H9 (cell line): ENCODE results near the gene PNMA6F. TPM values are rescaled to one million over a fixed set of nuclear protein-coding genes. Genes with fewer than 3 reads are reported as not detected.

ENCODE experiments used
- DNase-seq: peaks from one replicate; pipeline ENCODE4 v3.0.0-alpha.2; 2017
- H2AFZ ChIP-seq: one replicate; pipeline ENCODE4 v1.6.1; 2013; ENCODE audit warnings: mild to moderate bottlenecking, low read length, control low read depth, moderate library complexity
- H2AK5ac ChIP-seq: 2 replicates; pipeline ENCODE4 v1.6.1; 2013; ENCODE audit warnings: low read length, control low read depth, mixed read lengths; ENCODE audit not compliant: insufficient read length
- H2BK120ac ChIP-seq: one replicate; pipeline ENCODE4 v1.6.1; 2013; ENCODE audit warnings: low read depth, mild to moderate bottlenecking, low read length, control low read depth, inconsistent platforms; ENCODE audit not compliant: poor library complexity, severe bottlenecking
- H2BK12ac ChIP-seq: 2 replicates; pipeline ENCODE4 v1.6.1; 2013; ENCODE audit warnings: low read length, control low read depth, mixed read lengths, low read depth; ENCODE audit not compliant: insufficient read length
- H2BK15ac ChIP-seq: 2 replicates; pipeline ENCODE4 v1.6.1; 2013; ENCODE audit warnings: low read depth, low read length, control low read depth
- H2BK20ac ChIP-seq: one replicate; pipeline ENCODE4 v1.6.1; 2013; ENCODE audit warnings: low read depth, mild to moderate bottlenecking, low read length, control low read depth, inconsistent platforms; ENCODE audit not compliant: poor library complexity, severe bottlenecking
- H2BK5ac ChIP-seq: 2 replicates; pipeline ENCODE4 v1.6.1; 2013; ENCODE audit warnings: low read length, control low read depth, mixed read lengths; ENCODE audit not compliant: insufficient read length
- H3K14ac ChIP-seq: 2 replicates; pipeline ENCODE4 v1.6.1; 2013; ENCODE audit warnings: low read length, control low read depth; ENCODE audit not compliant: insufficient read depth
- H3K18ac ChIP-seq: 2 replicates; pipeline ENCODE4 v1.6.1; 2013; ENCODE audit warnings: low read depth, mild to moderate bottlenecking, mixed read lengths, low read length, control low read depth; ENCODE audit not compliant: insufficient read length
- H3K23ac ChIP-seq: 2 replicates; pipeline ENCODE4 v1.6.1; 2013; ENCODE audit warnings: low read length, control low read depth, mixed read lengths, low read depth; ENCODE audit not compliant: insufficient read length
- H3K23me2 ChIP-seq: 2 replicates; pipeline ENCODE4 v1.6.1; 2013; ENCODE audit warnings: low read depth, mild to moderate bottlenecking, mixed read lengths, low read length, control low read depth; ENCODE audit not compliant: insufficient read length, poor library complexity, severe bottlenecking
- H3K27ac ChIP-seq: 2 replicates; pipeline ENCODE4 v1.5.1; 2013; ENCODE audit warnings: low read length, control low read depth, mixed read lengths, low read depth; ENCODE audit not compliant: insufficient read length
- H3K27me3 ChIP-seq: 2 replicates; pipeline ENCODE4 v1.6.1; 2013; ENCODE audit warnings: low read length, control low read depth, inconsistent platforms; ENCODE audit not compliant: insufficient read depth
- H3K4ac ChIP-seq: 2 replicates; pipeline ENCODE4 v1.6.1; 2013; ENCODE audit warnings: low read depth, mild to moderate bottlenecking, control low read depth, inconsistent platforms, low read length, moderate library complexity
- H3K4me1 ChIP-seq: 2 replicates; pipeline ENCODE4 v1.6.1; 2013; ENCODE audit warnings: low read length, control low read depth, inconsistent platforms; ENCODE audit not compliant: insufficient read depth
- H3K4me2 ChIP-seq: 2 replicates; pipeline ENCODE4 v1.6.1; 2013; ENCODE audit warnings: low read length, control low read depth, mixed read lengths; ENCODE audit not compliant: insufficient read length, insufficient read depth
- H3K56ac ChIP-seq: 2 replicates; pipeline ENCODE4 v1.6.1; 2013; ENCODE audit warnings: low read depth, mild to moderate bottlenecking, mixed read lengths, low read length, control low read depth; ENCODE audit not compliant: insufficient read length
- H3K79me1 ChIP-seq: 2 replicates; pipeline ENCODE4 v1.6.1; 2013; ENCODE audit warnings: low read depth, mild to moderate bottlenecking, moderate library complexity, low read length, control low read depth, inconsistent platforms; ENCODE audit not compliant: insufficient read depth, poor library complexity, severe bottlenecking
- H3K79me2 ChIP-seq: 2 replicates; pipeline ENCODE4 v1.6.1; 2013; ENCODE audit warnings: low read length, control low read depth, inconsistent platforms; ENCODE audit not compliant: insufficient read depth
- H3K9ac ChIP-seq: 2 replicates; pipeline ENCODE4 v1.6.1; 2013; ENCODE audit warnings: low read length, control low read depth, mixed read lengths; ENCODE audit not compliant: insufficient read length; ENCODE audit errors: extremely low read depth
- H3K9me3 ChIP-seq: one replicate; pipeline ENCODE4 v1.6.1; 2013; ENCODE audit warnings: low read depth, low read length, inconsistent platforms; ENCODE audit not compliant: control insufficient read depth
- H3T11ph ChIP-seq: one replicate; pipeline ENCODE4 v1.6.1; 2013; ENCODE audit warnings: mild to moderate bottlenecking, low read length, control low read depth, inconsistent platforms
- H4K20me1 ChIP-seq: one replicate; pipeline ENCODE4 v1.6.1; 2013; ENCODE audit not compliant: control insufficient read depth, insufficient read length, insufficient read depth
- H4K5ac ChIP-seq: 2 replicates; pipeline ENCODE4 v1.6.1; 2013; ENCODE audit warnings: low read depth, mild to moderate bottlenecking, mixed read lengths, low read length, control low read depth; ENCODE audit not compliant: insufficient read length
- H4K8ac ChIP-seq: replicated peaks from 2 replicates; pipeline ENCODE4 v1.6.1; 2013; ENCODE audit warnings: low read length, control low read depth, mixed read lengths, low read depth; ENCODE audit not compliant: insufficient read length
- H4K91ac ChIP-seq: 2 replicates; pipeline ENCODE4 v1.6.1; 2013; ENCODE audit warnings: low read depth, mild to moderate bottlenecking, moderate library complexity, mixed read lengths, low read length, control low read depth; ENCODE audit not compliant: insufficient read length
- H3K27ac Mint-ChIP-seq, 3 experiments: 2 replicates in 2 of 3; 3 replicates in 1 of 3; pipeline ENCODE4 v1.8.0; 2020 to 2021; ENCODE audit warnings: mixed read lengths in 3 of 3, mild to moderate bottlenecking in 1 of 3, moderate library complexity in 1 of 3
- H3K27me3 Mint-ChIP-seq: 2 replicates; pipeline ENCODE4 v1.8.0; 2021; ENCODE audit warnings: low read depth, mild to moderate bottlenecking, moderate library complexity, mixed read lengths
- H3K36me3 Mint-ChIP-seq, 3 experiments: 2 replicates in 2 of 3; 3 replicates in 1 of 3; pipeline ENCODE4 v1.8.0; 2020 to 2021; ENCODE audit warnings: low read depth in 3 of 3, mixed read lengths in 3 of 3; ENCODE audit not compliant: insufficient read depth in 1 of 3
- H3K4me1 Mint-ChIP-seq, 2 experiments: 2 replicates each; pipeline ENCODE4 v1.8.0; 2020; ENCODE audit warnings: mixed read lengths in 2 of 2
- H3K4me3 Mint-ChIP-seq, 2 experiments: 2 replicates in 1 of 2; 3 replicates in 1 of 2; pipeline ENCODE4 v1.8.0; 2020 to 2021; ENCODE audit warnings: mild to moderate bottlenecking in 2 of 2, mixed read lengths in 2 of 2, moderate library complexity in 1 of 2
- H3K9me3 Mint-ChIP-seq, 2 experiments: 2 replicates in 1 of 2; 3 replicates in 1 of 2; pipeline ENCODE4 v1.8.0; 2020; ENCODE audit warnings: mild to moderate bottlenecking in 2 of 2, mixed read lengths in 2 of 2, moderate library complexity in 1 of 2
- CTCF ChIP-seq: fragments of 200-600 bp; sonication (generic); conservative IDR thresholded peaks from 3 replicates; pipeline ENCODE4 v1.8.0; 2021; ENCODE audit warnings: antibody characterized with exemption, mild to moderate bottlenecking
- WGBS: extraction: QIAGEN DNeasy Blood & Tissue Kit; methylation state at CpG from one replicate; pipeline ENCODE4 v1.1.7; 2013; ENCODE audit warnings: missing lambda C conversion rate, low lambda C conversion rate, mixed read lengths; ENCODE audit not compliant: insufficient read length; ENCODE audit errors: extremely low coverage; 5-methylcytosine and 5-hydroxymethylcytosine counted together
- total RNA-seq: library from RNA; stranded (reverse); gene quantifications from 2 replicates; pipeline ENCODE4 v1.2.1, GENCODE V29; 2021

Gene PNMA6F
- total RNA-seq, 1 experiment from 2014 or later = not detected

- no peak overlapping the region for H2AK5ac ChIP-seq
- no peak for TF ChIP-seq CTCF
- peaks cover 0 to 6% (median 0%) of the 10 kb centered on the region in 3 experiments; a peak in 4 of 7 replicates for H3K36me3 Mint-ChIP-seq
- no peak overlapping the region for H3K4me2 ChIP-seq
- peaks cover 47% of the 10 kb centered on the region for H3K9me3 ChIP-seq
- peaks cover 79 to 88% of the 10 kb centered on the region in 2 experiments for H3K9me3 Mint-ChIP-seq
- H4K8ac ChIP-seq = no peak overlapping the region
- no peaks in the 10 kb centered on the region for H3K79me2 ChIP-seq
- H4K5ac ChIP-seq = no peak overlapping the region
- DNase-seq = no peak
- H3K4me3 Mint-ChIP-seq = no peak overlapping the region
- no peak overlapping the region for H2AFZ ChIP-seq
- H3K4ac ChIP-seq = no peak overlapping the region
- no peak overlapping the region for H3K9ac ChIP-seq
- no peaks in the 10 kb centered on the region for H3K23me2 ChIP-seq
- no peak overlapping the region for H3K56ac ChIP-seq
- H3K27me3 Mint-ChIP-seq = peaks cover 35% of the 10 kb centered on the region
- H3K14ac ChIP-seq = no peak overlapping the region
- no peaks in the 10 kb centered on the region for H3K79me1 ChIP-seq
- no peak overlapping the region for H3K27ac Mint-ChIP-seq
- no peak overlapping the region for H4K91ac ChIP-seq
- no peak overlapping the region for H2BK120ac ChIP-seq
- no peaks in the 10 kb centered on the region for H3K27me3 ChIP-seq
- no peaks in the 10 kb centered on the region for H3K4me1 ChIP-seq
- H3K23ac ChIP-seq = no peak overlapping the region
- WGBS = no CpG with 5 or more reads among the region's 4 CpGs
- no peak overlapping the region for H2BK20ac ChIP-seq
- peaks cover 0 to 4% of the 10 kb centered on the region in 2 experiments; a peak in 1 of 4 replicates for H3K4me1 Mint-ChIP-seq
- no peak overlapping the region for H2BK15ac ChIP-seq
- no peaks in the 10 kb centered on the region for H4K20me1 ChIP-seq
- no peak overlapping the region for H3T11ph ChIP-seq
- no peak overlapping the region for H2BK12ac ChIP-seq
- H3K27ac ChIP-seq = no peak overlapping the region
- H2BK5ac ChIP-seq = no peak overlapping the region
- no peak overlapping the region for H3K18ac ChIP-seq
Measured at GRCh38 chrX:153302796-153303195, 18.8 kb downstream of the PNMA6F start.
